Renal cortical epithelial cell (primary cell): ENCODE data around the gene CHID1. TPM values are rescaled to one million over a fixed set of nuclear protein-coding genes. Genes with fewer than 3 reads are reported as not detected.

Experiments
- DNase-seq: peaks from one replicate; pipeline ENCODE4 v3.0.0-alpha.2; 2011; ENCODE audit warnings: low read depth
- total RNA-seq: library from RNA; depleted of rRNA; stranded (reverse); fragments of >200 nt; gene quantifications from 2 replicates; pipeline ENCODE4 v1.2.3, GENCODE V29; 2014

The CHID1 gene
- total RNA-seq, 1 donor from 2014 or later = 83.9 TPM

DNA sequence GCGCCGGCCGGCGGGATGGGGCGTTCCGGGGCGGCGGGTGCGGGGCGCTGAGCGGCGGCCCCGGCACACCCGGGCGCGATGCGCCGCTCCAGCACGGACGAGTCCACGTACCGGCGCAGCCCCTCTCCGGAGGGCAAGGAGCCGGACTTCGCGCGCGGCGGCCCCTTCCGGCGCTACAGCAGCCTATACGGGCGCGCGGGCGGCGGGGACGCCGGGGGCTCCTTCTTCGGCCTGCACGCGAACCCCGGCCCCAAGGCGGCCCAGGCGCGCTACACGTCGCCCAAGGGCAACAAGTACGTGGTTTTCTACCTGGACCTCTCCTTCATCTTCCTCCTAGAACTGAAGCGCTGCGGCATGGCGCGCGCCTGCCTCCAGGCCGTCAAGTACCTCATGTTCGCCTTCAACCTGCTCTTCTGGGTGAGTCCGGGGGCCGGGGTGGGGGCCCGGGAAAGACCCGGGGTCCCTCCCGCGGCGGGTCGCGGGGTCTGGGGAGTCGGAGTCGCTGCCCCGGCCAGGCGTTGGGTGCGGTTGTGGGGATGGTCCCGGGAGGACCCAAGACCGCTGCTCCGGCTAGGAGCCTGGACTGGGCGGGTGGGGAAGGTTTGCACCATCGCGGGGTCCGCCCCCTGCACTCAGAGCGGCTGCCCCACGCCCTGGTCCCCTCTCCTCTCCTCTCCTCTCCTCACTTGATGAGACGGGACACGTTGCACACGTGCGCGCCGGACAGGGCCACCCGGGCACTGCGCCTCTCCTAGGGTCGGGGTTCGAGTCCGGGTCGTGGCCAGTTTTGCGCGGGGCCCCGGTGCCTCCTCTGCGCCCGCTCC, 60.4 kb downstream of the CHID1 start:
- DNase-seq = no peak

DNA sequence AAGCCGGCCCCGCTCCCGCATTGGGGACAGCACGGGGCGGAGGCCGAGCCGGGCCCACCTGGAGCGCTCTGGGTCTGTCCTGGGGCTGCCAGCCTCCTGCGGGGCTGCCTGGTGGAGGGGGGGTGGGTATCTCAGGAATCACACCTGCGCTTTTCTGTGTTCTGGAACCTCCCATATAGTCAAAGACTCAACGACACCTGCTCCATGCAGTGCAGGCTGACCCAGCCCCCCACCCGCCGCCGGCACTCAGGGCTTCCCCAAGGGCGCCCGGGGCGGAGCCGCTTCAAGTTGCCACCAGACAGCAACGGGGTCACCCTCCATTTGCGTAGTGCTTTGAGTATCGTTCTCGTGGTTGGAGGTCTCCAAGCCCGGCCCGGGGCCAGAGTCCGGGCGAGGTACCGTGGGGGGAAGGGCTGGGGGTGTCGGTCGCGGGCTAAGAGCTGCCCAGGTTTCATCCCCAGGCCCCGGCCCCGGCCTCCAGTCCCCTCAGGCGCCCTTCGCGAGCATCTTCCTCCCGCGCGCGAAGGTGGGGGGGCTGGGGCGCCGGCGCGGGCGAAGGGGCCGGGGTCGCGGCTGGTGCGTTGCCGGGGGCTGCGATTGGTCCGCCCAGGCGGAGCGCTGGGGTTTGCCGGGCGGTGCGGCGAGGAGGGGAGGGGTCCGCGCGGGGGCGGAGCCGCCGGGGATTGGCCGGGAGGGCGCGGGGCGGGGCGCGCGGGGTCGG, 61.3 kb downstream of the CHID1 start:
- no peak for DNase-seq

- no peak for DNase-seq
Measured at GRCh38 chr11:848380-848931, 62.2 kb downstream of the CHID1 start.

- DNase-seq = no peak
Measured at GRCh38 chr11:847876-848275, 62.7 kb downstream of the CHID1 start.

- no peak for DNase-seq
Measured at GRCh38 chr11:846496-847098, 64.0 kb downstream of the CHID1 start.

- DNase-seq = no peak
Measured at GRCh38 chr11:845872-846495, 64.6 kb downstream of the CHID1 start.

DNA sequence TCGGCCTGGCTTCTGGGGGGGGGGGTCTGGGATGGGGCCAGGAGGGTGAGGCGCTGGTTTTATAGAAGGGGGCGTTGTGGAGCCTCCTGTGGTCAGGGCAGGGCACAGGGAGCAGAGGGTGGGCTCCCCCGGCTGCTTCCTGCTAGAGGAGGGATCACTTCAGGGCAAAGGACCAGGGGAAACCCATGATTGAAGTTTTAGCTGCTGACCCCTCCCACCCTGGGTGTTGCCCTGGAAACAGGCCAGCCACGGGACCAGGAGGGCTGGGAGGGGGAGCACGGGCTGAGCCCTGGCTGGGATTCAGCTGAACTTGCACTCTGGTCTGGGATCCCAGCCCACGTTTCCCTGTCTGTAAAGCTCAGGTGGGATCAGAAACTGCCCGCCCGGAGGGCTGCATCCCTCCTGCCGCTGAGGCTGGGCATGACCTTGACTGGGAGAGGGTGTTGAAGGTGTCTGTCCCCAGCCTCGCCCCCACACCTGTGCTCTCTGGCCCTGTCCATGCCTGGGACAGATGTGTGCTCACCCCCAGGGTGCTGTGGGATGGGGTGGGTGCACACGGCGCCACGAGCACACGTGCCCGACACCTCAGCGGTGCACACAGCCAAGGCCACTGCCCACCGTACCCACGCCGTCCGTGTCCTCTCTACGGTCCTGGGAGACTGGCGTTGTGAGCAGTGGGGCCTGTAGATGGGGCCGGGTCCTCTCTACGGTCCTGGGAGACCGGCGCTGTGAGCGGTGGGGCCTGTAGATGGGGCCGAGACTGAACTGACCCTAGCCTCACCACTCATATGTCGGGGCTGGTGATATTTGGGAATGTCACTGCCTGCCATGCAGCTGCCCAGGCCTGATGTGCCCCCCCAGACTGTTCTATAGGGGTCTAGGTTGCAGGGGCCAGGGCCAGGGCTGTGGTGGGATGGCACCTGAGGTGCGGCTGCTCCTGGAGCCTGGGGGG, 65.6 kb downstream of the CHID1 start:
- peak; percentile 88 for DNase-seq

GRCh38 chr11:843818-844692, 66.6 kb downstream of the CHID1 start:
- DNase-seq = peak; percentile 90

GRCh38 chr11:843086-843734, 67.4 kb downstream of the CHID1 start:
- no peak for DNase-seq

- DNase-seq = peak; percentile 50
Measured at GRCh38 chr11:842370-843002, 68.1 kb downstream of the CHID1 start, which contains the start of the genes POLR2L and TSPAN4. Gene POLR2L (minus strand): TSS chr11:842529. CDS start chr11:842508, 21 bp downstream. Gene TSPAN4 (plus strand): TSS chr11:842852. CDS start chr11:850305, 7,453 bp downstream.

DNA sequence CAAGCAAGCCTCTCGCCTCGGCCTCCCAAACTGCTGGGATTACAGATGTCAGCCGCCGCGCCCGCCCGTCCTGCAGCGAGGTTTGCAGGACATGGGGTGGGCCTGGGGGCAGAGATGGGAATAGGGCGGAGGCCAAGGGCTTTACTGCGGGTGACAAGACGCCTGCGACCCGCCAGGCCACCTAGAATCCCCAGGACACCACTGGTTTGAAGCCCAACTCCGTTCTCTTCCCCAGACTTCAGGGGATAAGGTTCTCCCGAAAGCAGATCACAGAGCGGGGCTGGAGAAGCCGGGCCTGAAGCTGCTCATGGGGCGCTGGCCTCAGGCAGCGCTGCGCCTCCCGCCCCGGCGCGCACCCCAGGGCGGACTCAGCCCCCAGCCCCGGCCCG, 68.6 kb downstream of the CHID1 start:
- DNase-seq = no peak

GRCh38 chr11:839875-840617, 70.6 kb downstream of the CHID1 start:
- DNase-seq = no peak

DNA sequence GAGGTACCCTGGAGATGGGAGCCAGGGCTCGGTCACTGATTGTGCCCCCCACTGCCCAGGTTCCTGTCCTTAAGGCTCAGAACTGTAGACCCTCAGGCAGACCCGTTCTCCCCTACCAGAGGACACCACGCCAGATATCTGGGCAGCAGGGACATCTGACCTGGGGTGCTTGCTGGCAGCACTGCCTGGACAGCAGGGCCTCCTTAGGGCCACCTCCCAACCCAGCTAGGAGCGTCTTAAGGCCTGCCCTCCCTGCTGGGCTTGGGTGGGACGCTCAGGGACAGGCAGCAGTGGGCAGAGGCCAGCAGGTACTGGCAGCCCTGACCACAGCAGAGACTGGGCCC, 71.4 kb downstream of the CHID1 start:
- DNase-seq = no peak

DNA sequence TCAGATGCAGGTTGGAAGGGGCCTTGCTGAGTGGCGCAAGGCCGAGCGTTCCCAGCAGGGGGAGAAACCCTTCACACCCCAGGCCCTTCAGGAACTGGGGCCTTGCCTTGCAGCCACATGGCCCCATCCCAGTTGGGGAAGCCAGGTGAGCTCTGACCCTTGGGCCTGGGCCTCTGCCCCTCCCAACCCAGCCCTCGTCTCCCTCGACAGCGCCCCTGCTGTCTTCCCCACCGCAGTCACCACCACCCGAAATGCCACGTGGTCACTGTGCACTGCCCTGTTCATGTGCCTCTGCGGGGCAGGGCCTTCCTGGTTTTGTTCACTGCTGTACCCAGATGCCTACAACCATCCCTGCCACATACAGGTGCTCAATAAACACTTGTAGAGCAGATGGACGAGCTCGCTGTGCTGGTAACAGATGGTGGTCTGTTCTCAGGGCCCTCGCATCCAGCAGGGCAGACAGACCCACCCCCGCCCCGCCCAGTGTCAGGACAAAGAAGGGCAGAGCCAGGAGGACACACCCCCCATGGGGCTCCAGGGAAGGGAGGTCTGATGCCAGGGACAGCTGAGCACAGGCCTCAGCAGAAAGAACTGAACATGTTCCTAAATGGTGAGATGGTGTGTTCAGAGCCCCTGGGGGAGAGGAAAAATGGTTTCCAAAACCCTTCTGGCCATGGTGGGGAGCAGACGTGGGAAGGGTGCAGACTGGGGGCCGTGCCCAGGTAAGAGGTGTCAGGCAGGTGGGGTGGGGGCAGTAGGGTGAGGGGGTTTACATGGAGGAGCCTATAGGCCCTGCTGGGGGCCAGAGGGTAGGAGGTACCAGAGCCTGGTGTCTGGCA, 72.0 kb downstream of the CHID1 start:
- DNase-seq = no peak

GRCh38 chr11:837990-838307, 72.7 kb downstream of the CHID1 start:
- no peak for DNase-seq

DNA sequence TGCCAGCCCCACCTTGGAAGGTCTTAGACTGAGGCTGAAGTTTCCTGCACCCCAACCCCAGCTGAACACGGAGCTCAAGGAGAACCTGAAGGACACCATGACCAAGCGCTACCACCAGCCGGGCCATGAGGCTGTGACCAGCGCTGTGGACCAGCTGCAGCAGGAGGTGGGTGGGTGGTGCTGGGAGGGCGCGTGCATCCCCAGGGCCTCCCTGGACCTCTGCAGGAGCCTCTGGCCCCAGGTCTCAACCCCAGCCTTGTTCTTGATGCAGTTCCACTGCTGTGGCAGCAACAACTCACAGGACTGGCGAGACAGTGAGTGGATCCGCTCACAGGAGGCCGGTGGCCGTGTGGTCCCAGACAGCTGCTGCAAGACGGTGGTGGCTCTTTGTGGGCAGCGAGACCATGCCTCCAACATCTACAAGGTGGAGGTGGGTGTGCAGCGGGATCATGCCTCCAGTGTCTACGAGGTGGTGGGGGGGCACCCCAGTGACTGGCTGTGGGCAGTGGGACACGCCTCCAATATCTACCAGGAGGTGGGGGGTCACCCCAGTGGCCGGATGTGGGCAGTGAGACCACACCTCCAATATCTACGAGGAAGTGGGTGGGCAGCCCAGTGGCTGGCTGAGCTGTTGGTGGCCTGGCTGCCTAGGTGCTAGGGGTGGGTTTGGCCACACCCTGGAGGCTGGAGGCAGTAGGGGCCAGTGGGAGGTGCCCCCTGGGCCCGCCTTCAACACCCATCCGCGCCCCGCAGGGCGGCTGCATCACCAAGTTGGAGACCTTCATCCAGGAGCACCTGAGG, 73.2 kb downstream of the CHID1 start:
- no peak for DNase-seq
